GM12878 (cell line): ENCODE measurements around the gene LPIN1. TPM values are rescaled to one million over a fixed set of nuclear protein-coding genes. Genes with fewer than 3 reads are reported as not detected.

Experiments used
- CHD1 ChIP-seq: IDR thresholded peaks from 2 replicates; pipeline ENCODE4 v1.6.1; 2012; ENCODE audit warnings: low read depth, low read length, improper control_type of control experiment
- IKZF2 ChIP-seq, 2 experiments: fragments of 450-650 bp; IDR thresholded peaks; 2 replicates each; pipeline ENCODE4 v1.6.1; 2017; ENCODE audit warnings: mild to moderate bottlenecking in 2 of 2, moderate library complexity in 2 of 2
- KAT2A ChIP-seq: conservative IDR thresholded peaks from 2 replicates; pipeline ENCODE4 v1.6.1; 2011; ENCODE audit warnings: low read depth, low read length; ENCODE audit not compliant: control insufficient read depth
- POLR2AphosphoS2 ChIP-seq: IDR thresholded peaks from 2 replicates; pipeline ENCODE4 v1.6.1; 2011; ENCODE audit warnings: low read depth, mild to moderate bottlenecking, low read length, improper control_type of control experiment, moderate library complexity
- TARDBP ChIP-seq: IDR thresholded peaks from 2 replicates; pipeline ENCODE4 v1.6.1; 2016; ENCODE audit warnings: borderline replicate concordance
- YBX1 ChIP-seq: fragments of 450-650 bp; IDR thresholded peaks from 2 replicates; pipeline ENCODE4 v1.6.1; 2016; ENCODE audit warnings: antibody characterized with exemption
- polyA plus RNA-seq, 11 experiments: library from polyadenylated mRNA; depleted of rRNA in 4 of 11; unstranded in 6 of 11; stranded (reverse) in 5 of 11; fragments of >200 nt; fragmentation: Nextera tagmentation in 4 of 11; fragmentation: Illumina TruSeq in 1 of 11; extraction: Ambion mirVana in 4 of 11; extraction: Trizol in 1 of 11; gene quantifications; 1 replicate in 1 of 11; 2 replicates in 10 of 11; pipeline versions ENCODE4 v1.2.1 to v1.2.3, GENCODE V29; 2011 to 2016; ENCODE audit warnings: inconsistent platforms in 2 of 11, missing spikeins in 2 of 11, low read depth in 1 of 11
- total RNA-seq, 4 experiments: library from RNA; depleted of rRNA in 3 of 4; stranded (reverse); fragments of >200 nt in 3 of 4; fragmentation: Illumina TruSeq in 1 of 4; extraction: Trizol in 1 of 4; gene quantifications; 2 replicates each; pipeline versions ENCODE4 v1.2.1 to v1.2.3, GENCODE V29; 2013 to 2021
- TF ChIP-seq, protein P1 (sequence below): fragments of 450-650 bp; IDR thresholded peaks from 2 replicates; pipeline ENCODE4 v1.6.1; 2017; ENCODE audit warnings: mild to moderate bottlenecking, moderate library complexity
- TF ChIP-seq, protein P2 (sequence below): fragments of 450-650 bp; formaldehyde crosslinking; IDR thresholded peaks from 2 replicates; pipeline ENCODE4 v1.4.0; 2020; ENCODE audit warnings: mild to moderate bottlenecking, moderate library complexity

LPIN1 gene
- total and polyA plus RNA-seq, 10 of the 15 experiments (the other 5 are each of a cell fraction or from before 2014, with no cell fraction given) = 18.8 to 82.5 (median 50.3) TPM

DNA sequence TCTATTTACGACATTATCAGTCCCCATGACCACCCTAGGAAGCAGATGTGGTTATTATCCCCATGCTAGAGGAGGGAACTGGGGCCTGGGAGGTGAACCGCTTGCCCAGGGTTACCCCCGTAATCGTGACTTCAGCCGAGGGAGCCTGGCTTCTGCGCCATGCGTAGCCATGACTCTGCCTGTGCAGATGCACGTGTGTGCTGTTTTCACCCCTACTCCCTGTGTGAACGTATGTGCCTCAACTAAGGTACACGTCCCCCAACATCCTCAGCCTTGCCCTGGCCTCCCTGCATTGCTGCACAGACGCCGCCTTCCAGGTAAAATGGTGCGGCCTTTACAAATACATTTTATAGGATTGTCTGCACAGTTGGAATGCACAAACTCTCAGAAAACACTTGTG, 40.2 kb downstream of the LPIN1 start (continued):
- TF ChIP-seq, protein P1, sequence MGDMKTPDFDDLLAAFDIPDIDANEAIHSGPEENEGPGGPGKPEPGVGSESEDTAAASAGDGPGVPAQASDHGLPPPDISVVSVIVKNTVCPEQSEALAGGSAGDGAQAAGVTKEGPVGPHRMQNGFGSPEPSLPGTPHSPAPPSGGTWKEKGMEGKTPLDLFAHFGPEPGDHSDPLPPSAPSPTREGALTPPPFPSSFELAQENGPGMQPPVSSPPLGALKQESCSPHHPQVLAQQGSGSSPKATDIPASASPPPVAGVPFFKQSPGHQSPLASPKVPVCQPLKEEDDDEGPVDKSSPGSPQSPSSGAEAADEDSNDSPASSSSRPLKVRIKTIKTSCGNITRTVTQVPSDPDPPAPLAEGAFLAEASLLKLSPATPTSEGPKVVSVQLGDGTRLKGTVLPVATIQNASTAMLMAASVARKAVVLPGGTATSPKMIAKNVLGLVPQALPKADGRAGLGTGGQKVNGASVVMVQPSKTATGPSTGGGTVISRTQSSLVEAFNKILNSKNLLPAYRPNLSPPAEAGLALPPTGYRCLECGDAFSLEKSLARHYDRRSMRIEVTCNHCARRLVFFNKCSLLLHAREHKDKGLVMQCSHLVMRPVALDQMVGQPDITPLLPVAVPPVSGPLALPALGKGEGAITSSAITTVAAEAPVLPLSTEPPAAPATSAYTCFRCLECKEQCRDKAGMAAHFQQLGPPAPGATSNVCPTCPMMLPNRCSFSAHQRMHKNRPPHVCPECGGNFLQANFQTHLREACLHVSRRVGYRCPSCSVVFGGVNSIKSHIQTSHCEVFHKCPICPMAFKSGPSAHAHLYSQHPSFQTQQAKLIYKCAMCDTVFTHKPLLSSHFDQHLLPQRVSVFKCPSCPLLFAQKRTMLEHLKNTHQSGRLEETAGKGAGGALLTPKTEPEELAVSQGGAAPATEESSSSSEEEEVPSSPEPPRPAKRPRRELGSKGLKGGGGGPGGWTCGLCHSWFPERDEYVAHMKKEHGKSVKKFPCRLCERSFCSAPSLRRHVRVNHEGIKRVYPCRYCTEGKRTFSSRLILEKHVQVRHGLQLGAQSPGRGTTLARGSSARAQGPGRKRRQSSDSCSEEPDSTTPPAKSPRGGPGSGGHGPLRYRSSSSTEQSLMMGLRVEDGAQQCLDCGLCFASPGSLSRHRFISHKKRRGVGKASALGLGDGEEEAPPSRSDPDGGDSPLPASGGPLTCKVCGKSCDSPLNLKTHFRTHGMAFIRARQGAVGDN = no peak
- TF ChIP-seq YBX1 = no peak
- no peak for TF ChIP-seq TARDBP
- TF ChIP-seq, protein P2, sequence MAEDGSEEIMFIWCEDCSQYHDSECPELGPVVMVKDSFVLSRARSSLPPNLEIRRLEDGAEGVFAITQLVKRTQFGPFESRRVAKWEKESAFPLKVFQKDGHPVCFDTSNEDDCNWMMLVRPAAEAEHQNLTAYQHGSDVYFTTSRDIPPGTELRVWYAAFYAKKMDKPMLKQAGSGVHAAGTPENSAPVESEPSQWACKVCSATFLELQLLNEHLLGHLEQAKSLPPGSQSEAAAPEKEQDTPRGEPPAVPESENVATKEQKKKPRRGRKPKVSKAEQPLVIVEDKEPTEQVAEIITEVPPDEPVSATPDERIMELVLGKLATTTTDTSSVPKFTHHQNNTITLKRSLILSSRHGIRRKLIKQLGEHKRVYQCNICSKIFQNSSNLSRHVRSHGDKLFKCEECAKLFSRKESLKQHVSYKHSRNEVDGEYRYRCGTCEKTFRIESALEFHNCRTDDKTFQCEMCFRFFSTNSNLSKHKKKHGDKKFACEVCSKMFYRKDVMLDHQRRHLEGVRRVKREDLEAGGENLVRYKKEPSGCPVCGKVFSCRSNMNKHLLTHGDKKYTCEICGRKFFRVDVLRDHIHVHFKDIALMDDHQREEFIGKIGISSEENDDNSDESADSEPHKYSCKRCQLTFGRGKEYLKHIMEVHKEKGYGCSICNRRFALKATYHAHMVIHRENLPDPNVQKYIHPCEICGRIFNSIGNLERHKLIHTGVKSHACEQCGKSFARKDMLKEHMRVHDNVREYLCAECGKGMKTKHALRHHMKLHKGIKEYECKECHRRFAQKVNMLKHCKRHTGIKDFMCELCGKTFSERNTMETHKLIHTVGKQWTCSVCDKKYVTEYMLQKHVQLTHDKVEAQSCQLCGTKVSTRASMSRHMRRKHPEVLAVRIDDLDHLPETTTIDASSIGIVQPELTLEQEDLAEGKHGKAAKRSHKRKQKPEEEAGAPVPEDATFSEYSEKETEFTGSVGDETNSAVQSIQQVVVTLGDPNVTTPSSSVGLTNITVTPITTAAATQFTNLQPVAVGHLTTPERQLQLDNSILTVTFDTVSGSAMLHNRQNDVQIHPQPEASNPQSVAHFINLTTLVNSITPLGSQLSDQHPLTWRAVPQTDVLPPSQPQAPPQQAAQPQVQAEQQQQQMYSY (CRISPR knock-in tag) = no peak
- no peak for TF ChIP-seq IKZF2 (IDR thresholded peaks at IDR 0.05)
- TF ChIP-seq CHD1 = no peak
- no peak for TF ChIP-seq KAT2A
- no peak for TF ChIP-seq POLR2AphosphoS2
